HEK293 (cell line): ENCODE measurements around the gene ITSN1.

Source experiments
- PRDM2 ChIP-seq: fragments of 450-650 bp; formaldehyde crosslinking; IDR thresholded peaks from 2 replicates; pipeline ENCODE4 v1.5.1; 2016; ENCODE audit warnings: missing biosample characterization, missing genetic modification characterization, borderline replicate concordance
- REPIN1 ChIP-seq: fragments of 450-650 bp; formaldehyde crosslinking; IDR thresholded peaks from 2 replicates; pipeline ENCODE4 v1.5.1; 2017; ENCODE audit warnings: missing biosample characterization, missing genetic modification characterization, low read depth
- REST ChIP-seq: fragments of 450-650 bp; formaldehyde crosslinking; IDR thresholded peaks from 2 replicates; pipeline ENCODE4 v1.5.1; 2016; ENCODE audit warnings: missing biosample characterization, missing genetic modification characterization
- TSHZ1 ChIP-seq: fragments of 450-650 bp; formaldehyde crosslinking; IDR thresholded peaks from 2 replicates; pipeline ENCODE4 v1.5.1; 2016; ENCODE audit warnings: missing biosample characterization, missing genetic modification characterization, borderline replicate concordance
- ZBTB21 ChIP-seq: fragments of 450-650 bp; formaldehyde crosslinking; IDR thresholded peaks from 2 replicates; pipeline ENCODE4 v1.5.1; 2017; ENCODE audit warnings: missing biosample characterization, missing genetic modification characterization
- ZBTB48 ChIP-seq: fragments of 450-650 bp; formaldehyde crosslinking; IDR thresholded peaks from 2 replicates; pipeline ENCODE4 v1.5.1; 2016; ENCODE audit warnings: missing biosample characterization, missing genetic modification characterization
- ZFP37 ChIP-seq: fragments of 450-650 bp; formaldehyde crosslinking; IDR thresholded peaks from 2 replicates; pipeline ENCODE4 v1.5.1; 2016; ENCODE audit warnings: missing biosample characterization, missing genetic modification characterization
- ZNF114 ChIP-seq: fragments of 450-650 bp; formaldehyde crosslinking; IDR thresholded peaks from 2 replicates; pipeline ENCODE4 v1.5.0; 2017; ENCODE audit warnings: missing biosample characterization, missing genetic modification characterization
- ZNF138 ChIP-seq: fragments of 450-650 bp; formaldehyde crosslinking; IDR thresholded peaks from 2 replicates; pipeline ENCODE4 v1.5.1; 2016; ENCODE audit warnings: missing biosample characterization, missing genetic modification characterization, borderline replicate concordance
- ZNF155 ChIP-seq: fragments of 450-650 bp; formaldehyde crosslinking; IDR thresholded peaks from 2 replicates; pipeline ENCODE4 v1.5.1; 2016; ENCODE audit warnings: missing biosample characterization, missing genetic modification characterization
- ZNF362 ChIP-seq: fragments of 450-650 bp; formaldehyde crosslinking; IDR thresholded peaks from 2 replicates; pipeline ENCODE4 v1.5.1; 2016; ENCODE audit warnings: missing biosample characterization, missing genetic modification characterization
- ZNF423 ChIP-seq: fragments of 450-650 bp; formaldehyde crosslinking; IDR thresholded peaks from 2 replicates; pipeline ENCODE4 v1.5.1; 2016; ENCODE audit warnings: missing biosample characterization, missing genetic modification characterization
- ZNF501 ChIP-seq: fragments of 450-650 bp; formaldehyde crosslinking; IDR thresholded peaks from 2 replicates; pipeline ENCODE4 v1.5.1; 2016; ENCODE audit warnings: missing biosample characterization, missing genetic modification characterization
- ZNF544 ChIP-seq: fragments of 450-650 bp; formaldehyde crosslinking; IDR thresholded peaks from 2 replicates; pipeline ENCODE4 v1.5.0; 2017; ENCODE audit warnings: missing biosample characterization, missing genetic modification characterization
- ZNF548 ChIP-seq: fragments of 450-650 bp; formaldehyde crosslinking; IDR thresholded peaks from 2 replicates; pipeline ENCODE4 v1.5.1; 2016; ENCODE audit warnings: missing biosample characterization, missing genetic modification characterization
- ZNF571 ChIP-seq: fragments of 450-650 bp; formaldehyde crosslinking; IDR thresholded peaks from 2 replicates; pipeline ENCODE4 v1.5.0; 2017; ENCODE audit warnings: missing biosample characterization, missing genetic modification characterization
- ZNF610 ChIP-seq: fragments of 450-650 bp; formaldehyde crosslinking; IDR thresholded peaks from 2 replicates; pipeline ENCODE4 v1.5.1; 2016; ENCODE audit warnings: missing biosample characterization, missing genetic modification characterization, borderline replicate concordance
- ZNF654 ChIP-seq: fragments of 450-650 bp; formaldehyde crosslinking; IDR thresholded peaks from 2 replicates; pipeline ENCODE4 v1.5.1; 2016; ENCODE audit warnings: low read depth, missing biosample characterization, missing genetic modification characterization
- ZNF692 ChIP-seq: fragments of 450-650 bp; formaldehyde crosslinking; IDR thresholded peaks from 2 replicates; pipeline ENCODE4 v1.5.1; 2016; ENCODE audit warnings: missing biosample characterization, missing genetic modification characterization
- ZNF707 ChIP-seq: fragments of 450-650 bp; formaldehyde crosslinking; IDR thresholded peaks from 2 replicates; pipeline ENCODE4 v1.5.1; 2016; ENCODE audit warnings: missing biosample characterization, missing genetic modification characterization
- ZSCAN18 ChIP-seq: fragments of 450-650 bp; formaldehyde crosslinking; IDR thresholded peaks from 2 replicates; pipeline ENCODE4 v1.5.1; 2016; ENCODE audit warnings: missing biosample characterization, missing genetic modification characterization
- ZSCAN30 ChIP-seq: fragments of 450-650 bp; IDR thresholded peaks from 2 replicates; pipeline ENCODE4 v1.5.1; 2018; ENCODE audit warnings: missing biosample characterization, mild to moderate bottlenecking, missing genetic modification characterization, moderate library complexity

ITSN1 gene

GRCh38 chr21:33947451-33948095 is 305.3 kb downstream of the ITSN1 start (continued):
- TF ChIP-seq ZNF692 (tag by site-specific recombination): no peak; the same call in 1 of the 2 replicates
- no peak for TF ChIP-seq ZNF707
- no peak for TF ChIP-seq ZBTB48 (tag by site-specific recombination)
- peak; percentile 88 for TF ChIP-seq REST (tag by site-specific recombination)
- no peak for TF ChIP-seq ZNF548
- TF ChIP-seq ZNF155 (tag by site-specific recombination): no peak
- TF ChIP-seq ZNF544 (tag by site-specific recombination): no peak
- no peak for TF ChIP-seq ZNF423 (tag by site-specific recombination)
- TF ChIP-seq ZSCAN18 (tag by site-specific recombination): no peak
- no peak for TF ChIP-seq ZNF571
- TF ChIP-seq ZNF362: peak; percentile 98
- no peak for TF ChIP-seq ZFP37 (tag by site-specific recombination)
- no peak for TF ChIP-seq ZNF501 (tag by site-specific recombination)
- TF ChIP-seq PRDM2: no peak
- no peak; the same call in 1 of the 2 replicates for TF ChIP-seq ZNF610 (tag by site-specific recombination)
- TF ChIP-seq TSHZ1 (tag by site-specific recombination): peak; percentile 76; the same call in 1 of the 2 replicates
- TF ChIP-seq ZBTB21 (tag by site-specific recombination): peak; percentile 85; the same call in 1 of the 2 replicates
- no peak for TF ChIP-seq ZSCAN30 (tag by site-specific recombination)
- no peak for TF ChIP-seq ZNF138 (tag by site-specific recombination)
- TF ChIP-seq ZNF654 (tag by site-specific recombination): no peak
- TF ChIP-seq REPIN1 (tag by site-specific recombination): no peak
- no peak for TF ChIP-seq ZNF114 (tag by site-specific recombination)
